Measurements from ENCODE around the gene CPEB1. TPM values are rescaled to one million over a fixed set of nuclear protein-coding genes. Genes with fewer than 3 reads are reported as not detected.

Gene CPEB1
- total RNA-seq, 1 donor from 2014 or later: 2.7 TPM

DNA sequence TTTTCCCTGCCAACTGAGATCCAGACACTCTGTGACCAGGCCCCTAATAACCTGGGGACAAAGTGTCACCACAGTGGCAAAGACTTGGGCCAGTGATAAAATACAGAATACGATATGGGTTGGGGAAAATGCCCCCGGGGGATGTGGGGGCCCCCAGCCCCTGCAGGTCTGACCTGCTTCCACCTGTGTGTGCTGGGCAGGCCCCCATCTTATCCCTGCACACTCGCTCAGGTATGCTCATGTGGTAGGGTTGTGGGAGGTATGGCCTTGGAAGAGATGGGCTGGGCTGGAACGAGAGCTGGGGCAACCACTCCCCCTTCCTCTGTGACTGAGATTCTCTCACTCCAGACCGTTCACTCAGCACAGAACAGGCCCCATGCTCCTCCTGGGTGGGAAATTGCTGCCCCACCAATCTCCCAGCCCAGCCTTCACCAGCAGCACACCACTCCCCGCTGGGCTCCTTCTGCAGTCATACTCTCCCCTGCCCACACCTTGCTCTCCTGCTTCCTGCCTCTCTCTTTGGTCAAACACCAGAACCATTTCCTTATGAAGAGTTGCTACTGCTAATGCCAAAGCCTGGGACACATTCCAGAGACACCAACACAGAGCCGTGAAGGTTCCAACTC is 9.6 kb upstream of the CPEB1 start:
- no peak for DNase-seq (ENCODE audit: low spot score)
- Mint-ChIP-seq H3K4me1 (ENCODE audit: low read depth) (no peaks in the 10 kb centered on the region), H3K4me3 (ENCODE audit: unreplicated experiment) (no peak overlapping the region), H3K27me3 (ENCODE audit: low read depth) (peaks cover 41% of the 10 kb centered on the region), H3K36me3 (ENCODE audit: low read depth) (no peaks in the 10 kb centered on the region), H3K27ac (ENCODE audit: unreplicated experiment) (no peak overlapping the region), H3K9me3 (ENCODE audit: low read depth) (no peaks in the 10 kb centered on the region)
- TF ChIP-seq, protein P1, sequence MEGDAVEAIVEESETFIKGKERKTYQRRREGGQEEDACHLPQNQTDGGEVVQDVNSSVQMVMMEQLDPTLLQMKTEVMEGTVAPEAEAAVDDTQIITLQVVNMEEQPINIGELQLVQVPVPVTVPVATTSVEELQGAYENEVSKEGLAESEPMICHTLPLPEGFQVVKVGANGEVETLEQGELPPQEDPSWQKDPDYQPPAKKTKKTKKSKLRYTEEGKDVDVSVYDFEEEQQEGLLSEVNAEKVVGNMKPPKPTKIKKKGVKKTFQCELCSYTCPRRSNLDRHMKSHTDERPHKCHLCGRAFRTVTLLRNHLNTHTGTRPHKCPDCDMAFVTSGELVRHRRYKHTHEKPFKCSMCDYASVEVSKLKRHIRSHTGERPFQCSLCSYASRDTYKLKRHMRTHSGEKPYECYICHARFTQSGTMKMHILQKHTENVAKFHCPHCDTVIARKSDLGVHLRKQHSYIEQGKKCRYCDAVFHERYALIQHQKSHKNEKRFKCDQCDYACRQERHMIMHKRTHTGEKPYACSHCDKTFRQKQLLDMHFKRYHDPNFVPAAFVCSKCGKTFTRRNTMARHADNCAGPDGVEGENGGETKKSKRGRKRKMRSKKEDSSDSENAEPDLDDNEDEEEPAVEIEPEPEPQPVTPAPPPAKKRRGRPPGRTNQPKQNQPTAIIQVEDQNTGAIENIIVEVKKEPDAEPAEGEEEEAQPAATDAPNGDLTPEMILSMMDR (IDR thresholded peaks at IDR 0.05): no peak

DNA sequence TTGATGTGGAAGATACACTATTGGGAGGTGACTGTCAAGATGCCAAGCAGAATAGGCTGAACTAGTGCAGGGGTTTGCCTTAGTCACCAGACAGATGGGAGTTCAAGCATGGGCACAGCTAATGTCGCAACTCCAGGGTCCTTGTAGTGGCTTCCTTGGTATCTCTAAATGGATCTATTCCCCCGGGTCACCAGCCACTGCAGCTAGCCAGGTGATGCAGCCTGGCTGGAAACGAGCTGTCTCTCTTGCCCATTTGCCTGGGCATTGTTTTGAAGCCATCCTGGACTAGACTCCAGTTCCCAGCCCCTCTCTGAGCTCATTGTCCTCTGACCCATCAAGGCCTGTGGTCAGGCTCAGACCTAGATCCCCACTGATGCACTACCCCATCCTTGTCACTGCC is 8.4 kb upstream of the CPEB1 start:
- Mint-ChIP-seq H3K9me3 (ENCODE audit: low read depth) (no peaks in the 10 kb centered on the region), H3K4me3 (ENCODE audit: unreplicated experiment) (no peak overlapping the region), H3K27me3 (ENCODE audit: low read depth) (peaks cover 39% of the 10 kb centered on the region), H3K4me1 (ENCODE audit: low read depth) (no peaks in the 10 kb centered on the region), H3K27ac (ENCODE audit: unreplicated experiment) (no peak overlapping the region), H3K36me3 (ENCODE audit: low read depth) (no peaks in the 10 kb centered on the region)
- TF ChIP-seq, protein P1 (IDR thresholded peaks at IDR 0.05): no peak
- DNase-seq (ENCODE audit: low spot score): no peak

DNA sequence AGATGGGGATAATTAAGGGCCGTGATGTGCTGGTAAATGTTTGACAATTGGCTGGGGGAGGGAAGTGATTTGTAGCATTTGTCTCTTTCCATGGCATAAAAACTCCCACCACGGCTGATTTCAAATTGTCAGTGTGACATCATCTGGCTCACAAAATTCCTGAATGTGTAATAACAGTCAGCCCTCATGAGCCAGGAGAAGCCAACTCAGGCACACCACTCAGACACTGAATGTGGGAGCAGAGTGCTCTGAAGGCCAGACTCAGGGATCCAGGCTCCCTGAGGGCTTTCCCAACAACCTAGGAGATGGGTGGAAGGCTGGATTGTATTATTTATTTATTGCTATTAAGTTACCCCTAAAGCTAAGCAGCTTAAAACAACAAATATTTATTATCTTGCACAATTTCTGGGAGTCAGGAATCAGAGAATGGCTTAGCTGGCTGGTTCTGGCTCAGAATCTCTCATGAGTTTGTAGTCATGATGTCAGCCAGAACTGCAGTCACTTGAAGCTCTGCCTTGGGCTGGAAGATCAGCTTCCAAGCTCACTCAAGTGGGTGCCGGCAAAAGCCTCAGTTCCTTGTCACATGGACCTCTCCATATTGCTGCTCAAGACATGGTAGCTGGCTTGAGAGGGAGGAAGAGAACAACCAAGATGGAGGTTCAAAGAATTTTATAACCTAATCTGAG is 6.5 kb upstream of the CPEB1 start:
- Mint-ChIP-seq H3K36me3 (ENCODE audit: low read depth) (no peaks in the 10 kb centered on the region), H3K4me3 (ENCODE audit: unreplicated experiment) (no peak overlapping the region), H3K9me3 (ENCODE audit: low read depth) (no peaks in the 10 kb centered on the region), H3K27me3 (ENCODE audit: low read depth) (peaks cover 35% of the 10 kb centered on the region), H3K4me1 (ENCODE audit: low read depth) (no peaks in the 10 kb centered on the region), H3K27ac (ENCODE audit: unreplicated experiment) (no peak overlapping the region)
- TF ChIP-seq, protein P1 (IDR thresholded peaks at IDR 0.05): no peak
- DNase-seq (ENCODE audit: low spot score): no peak

DNA sequence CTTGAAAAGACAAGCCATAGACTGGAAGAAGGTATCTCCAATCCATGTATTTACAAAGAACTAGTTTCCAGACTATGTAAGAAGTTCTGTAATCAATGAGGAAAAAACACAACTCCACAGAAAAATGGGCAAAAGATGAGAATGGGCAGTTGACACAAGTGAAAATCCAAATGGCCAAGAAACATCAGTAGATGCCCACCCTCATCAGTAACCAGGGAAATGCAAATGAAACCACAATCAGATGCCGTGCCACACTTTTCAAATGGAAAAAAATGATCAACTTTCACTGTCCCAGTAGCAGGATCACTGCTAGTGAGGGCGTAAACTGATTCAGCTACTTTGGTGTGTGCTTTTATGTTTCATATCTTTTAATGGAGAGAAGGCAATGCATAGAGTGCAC is 4.5 kb upstream of the CPEB1 start:
- H3K27ac Mint-ChIP-seq (ENCODE audit: unreplicated experiment): no peak overlapping the region
- TF ChIP-seq, protein P1 (IDR thresholded peaks at IDR 0.05): no peak
- H3K9me3 Mint-ChIP-seq (ENCODE audit: low read depth): no peaks in the 10 kb centered on the region
- H3K4me1 Mint-ChIP-seq (ENCODE audit: low read depth): peaks cover 6% of the 10 kb centered on the region
- H3K36me3 Mint-ChIP-seq (ENCODE audit: low read depth): no peaks in the 10 kb centered on the region
- no peak overlapping the region for H3K4me3 Mint-ChIP-seq (ENCODE audit: unreplicated experiment)
- H3K27me3 Mint-ChIP-seq (ENCODE audit: low read depth): peaks cover 39% of the 10 kb centered on the region
- no peak for DNase-seq (ENCODE audit: low spot score)

DNA sequence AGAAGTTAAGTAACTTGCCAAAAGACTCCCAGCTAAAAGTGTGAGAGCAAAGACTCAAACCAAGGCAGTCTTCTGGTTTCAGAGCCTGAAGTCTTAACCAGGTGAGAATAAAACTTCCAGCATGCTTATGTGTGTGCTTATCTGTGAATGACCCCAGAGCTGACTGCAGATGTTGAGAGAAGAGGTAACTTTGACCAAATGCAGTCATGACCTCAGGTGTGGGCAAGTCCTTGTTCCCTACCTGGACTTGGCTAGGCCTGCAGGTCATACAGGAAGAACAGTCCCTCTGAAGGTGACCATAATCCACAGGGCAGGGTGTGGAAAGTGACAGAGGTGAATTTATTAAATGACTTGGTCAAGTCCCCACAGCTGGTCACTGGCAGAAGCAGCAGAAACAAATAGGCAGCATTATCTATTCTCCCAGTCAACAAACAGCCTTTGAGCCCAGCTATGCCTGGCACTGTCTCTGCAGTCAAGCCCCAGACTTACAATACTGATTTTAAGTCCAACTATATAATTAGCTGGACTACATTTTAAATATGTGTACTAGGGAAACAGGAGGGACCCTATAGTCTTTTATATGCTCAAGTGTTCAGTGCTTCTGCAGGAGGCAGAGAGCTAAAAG is 3.0 kb upstream of the CPEB1 start:
- no peak for DNase-seq (ENCODE audit: low spot score)
- Mint-ChIP-seq H3K36me3 (ENCODE audit: low read depth) (no peaks in the 10 kb centered on the region), H3K27ac (ENCODE audit: unreplicated experiment) (no peak overlapping the region), H3K27me3 (ENCODE audit: low read depth) (peaks cover 42% of the 10 kb centered on the region), H3K4me1 (ENCODE audit: low read depth) (peaks cover 9% of the 10 kb centered on the region), H3K4me3 (ENCODE audit: unreplicated experiment) (no peak overlapping the region), H3K9me3 (ENCODE audit: low read depth) (no peaks in the 10 kb centered on the region)
- TF ChIP-seq, protein P1 (IDR thresholded peaks at IDR 0.05): no peak

All from chondrocyte (in vitro differentiated cells).